ENCODE measurements around the gene PRLR.

PRLR gene

DNA sequence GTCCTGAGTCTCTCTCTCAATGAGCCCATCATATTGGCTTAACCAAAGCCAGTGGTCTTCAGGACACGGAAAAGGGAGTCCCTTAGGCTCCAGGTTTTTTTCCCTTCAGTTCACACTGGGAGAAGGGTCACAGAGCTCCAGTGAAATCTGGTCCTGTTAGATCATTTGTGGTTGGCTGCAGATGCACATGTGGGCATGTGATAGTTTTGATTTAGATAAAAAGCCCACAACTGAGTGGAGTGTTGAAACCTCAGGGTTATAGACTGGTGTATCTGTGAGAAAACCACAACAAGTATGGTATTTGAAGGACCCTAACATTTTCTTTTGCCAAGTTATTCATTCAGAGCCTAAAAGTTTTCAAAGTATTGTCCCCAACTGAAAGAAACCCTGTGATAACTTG, 46.7 kb downstream of the PRLR start:
- TF ChIP-seq, protein P1, sequence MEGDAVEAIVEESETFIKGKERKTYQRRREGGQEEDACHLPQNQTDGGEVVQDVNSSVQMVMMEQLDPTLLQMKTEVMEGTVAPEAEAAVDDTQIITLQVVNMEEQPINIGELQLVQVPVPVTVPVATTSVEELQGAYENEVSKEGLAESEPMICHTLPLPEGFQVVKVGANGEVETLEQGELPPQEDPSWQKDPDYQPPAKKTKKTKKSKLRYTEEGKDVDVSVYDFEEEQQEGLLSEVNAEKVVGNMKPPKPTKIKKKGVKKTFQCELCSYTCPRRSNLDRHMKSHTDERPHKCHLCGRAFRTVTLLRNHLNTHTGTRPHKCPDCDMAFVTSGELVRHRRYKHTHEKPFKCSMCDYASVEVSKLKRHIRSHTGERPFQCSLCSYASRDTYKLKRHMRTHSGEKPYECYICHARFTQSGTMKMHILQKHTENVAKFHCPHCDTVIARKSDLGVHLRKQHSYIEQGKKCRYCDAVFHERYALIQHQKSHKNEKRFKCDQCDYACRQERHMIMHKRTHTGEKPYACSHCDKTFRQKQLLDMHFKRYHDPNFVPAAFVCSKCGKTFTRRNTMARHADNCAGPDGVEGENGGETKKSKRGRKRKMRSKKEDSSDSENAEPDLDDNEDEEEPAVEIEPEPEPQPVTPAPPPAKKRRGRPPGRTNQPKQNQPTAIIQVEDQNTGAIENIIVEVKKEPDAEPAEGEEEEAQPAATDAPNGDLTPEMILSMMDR (IDR thresholded peaks at IDR 0.05; ENCODE audit: low read depth, low read length), result no peak
- H3K4me3 ChIP-seq (ENCODE audit: low read depth, low read length), result no peak overlapping the region
- DNase-seq (ENCODE audit: low read depth, low spot score), result no peak
- in situ Hi-C loops (cut with HindIII; ENCODE audit: low sequenced_read_pairs), result no loop called here

DNA sequence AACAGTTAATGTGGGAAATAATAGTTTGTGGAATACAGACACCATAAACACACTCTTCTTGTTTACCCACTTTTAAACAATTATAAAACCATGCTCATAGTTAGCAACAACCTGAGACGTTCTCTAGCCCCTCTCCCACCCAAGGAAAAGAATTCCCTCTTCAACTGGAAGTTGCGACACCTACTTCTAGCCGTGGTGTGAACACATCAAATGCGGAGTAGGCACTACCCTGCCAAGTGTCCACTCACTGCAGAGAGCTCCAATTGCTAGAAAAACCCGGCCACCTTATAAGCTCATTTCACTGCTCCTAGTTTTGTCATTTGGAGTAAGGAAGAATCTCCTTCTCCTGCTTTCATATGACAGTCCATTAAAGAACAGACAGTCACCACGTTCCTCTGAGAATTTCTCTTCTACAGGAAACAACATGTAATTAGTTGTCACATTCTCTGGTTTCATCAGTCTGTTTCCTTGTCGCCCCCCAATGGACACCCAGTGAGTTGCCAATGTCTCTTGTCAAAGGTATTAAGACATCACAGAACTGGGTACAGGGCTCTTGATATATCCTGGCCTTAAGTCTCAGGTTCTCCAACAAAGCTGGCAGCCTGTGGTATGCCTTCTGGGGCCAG, 47.3 kb downstream of the PRLR start:
- TF ChIP-seq, protein P1 (IDR thresholded peaks at IDR 0.05; ENCODE audit: low read depth, low read length), result peak; percentile 66
- DNase-seq (ENCODE audit: low read depth, low spot score), result peak; percentile 44
- in situ Hi-C loops (cut with HindIII; ENCODE audit: low sequenced_read_pairs), result no loop called here
- no peak overlapping the region for H3K4me3 ChIP-seq (ENCODE audit: low read depth, low read length)

DNA sequence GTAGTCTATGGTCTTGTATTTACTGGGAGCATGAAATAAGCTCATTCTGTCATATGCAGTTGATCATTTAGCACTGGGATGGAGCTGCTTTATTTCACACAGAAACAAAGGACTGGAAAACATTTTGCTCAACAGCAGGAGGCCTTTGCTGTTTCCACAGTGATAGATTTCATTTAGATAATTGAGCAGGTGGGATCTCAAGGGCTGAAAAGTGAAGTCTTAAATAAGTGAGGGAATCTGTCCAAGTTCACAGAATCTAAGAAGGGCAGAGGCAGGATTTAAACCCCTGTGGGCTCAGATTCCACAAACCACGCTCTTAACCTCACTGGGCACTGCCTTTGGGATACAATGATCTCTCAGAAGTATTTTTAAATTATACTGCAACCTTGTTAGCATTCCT, 47.8 kb downstream of the PRLR start:
- in situ Hi-C loops (cut with HindIII; ENCODE audit: low sequenced_read_pairs), result no loop called here
- DNase-seq (ENCODE audit: low read depth, low spot score), result no peak
- no peak overlapping the region for H3K4me3 ChIP-seq (ENCODE audit: low read depth, low read length)
- TF ChIP-seq, protein P1 (IDR thresholded peaks at IDR 0.05; ENCODE audit: low read depth, low read length), result no peak

DNA sequence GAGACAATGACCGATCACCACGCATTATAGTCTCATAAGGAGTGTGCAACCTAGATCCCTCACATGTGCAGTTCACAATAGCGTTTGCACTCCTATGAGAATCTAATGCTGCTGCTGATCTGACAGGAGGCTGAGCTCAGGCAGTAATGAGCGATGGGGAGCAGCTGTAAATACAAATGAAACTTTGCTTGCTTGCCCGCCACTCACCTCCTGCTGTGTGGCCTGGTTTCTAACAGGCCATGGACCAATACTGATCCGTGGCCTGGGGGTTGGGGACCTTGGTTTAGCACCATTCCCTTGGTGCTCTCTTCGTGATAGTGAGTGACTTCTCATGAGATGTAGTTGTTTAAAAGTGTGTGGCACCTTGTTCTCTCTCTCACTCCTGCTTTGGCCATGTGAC, 50.2 kb downstream of the PRLR start:
- H3K4me3 ChIP-seq (ENCODE audit: low read depth, low read length), result no peak overlapping the region
- no peak for DNase-seq (ENCODE audit: low read depth, low spot score)
- in situ Hi-C loops (cut with HindIII; ENCODE audit: low sequenced_read_pairs), result no loop called here
- TF ChIP-seq, protein P1 (IDR thresholded peaks at IDR 0.05; ENCODE audit: low read depth, low read length), result no peak

DNA sequence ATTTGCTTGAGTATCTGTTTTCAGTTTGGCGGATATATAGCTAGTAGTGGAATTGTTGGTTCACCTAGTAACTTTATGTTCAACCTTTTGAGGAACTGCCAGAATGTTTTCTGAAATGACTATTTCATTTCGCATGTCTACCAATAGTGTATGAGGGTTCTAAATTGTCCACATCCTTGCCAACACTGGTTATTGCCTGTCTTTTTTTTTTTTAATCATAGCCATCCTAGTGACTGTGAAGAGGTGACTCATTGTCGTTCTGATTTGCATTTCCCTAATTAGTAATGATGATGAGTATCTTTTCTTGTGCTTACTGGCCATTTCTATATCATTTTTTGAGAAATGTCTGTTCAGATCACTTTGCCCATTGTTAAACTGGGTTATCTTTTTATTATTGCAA, 52.5 kb downstream of the PRLR start:
- TF ChIP-seq, protein P1 (IDR thresholded peaks at IDR 0.05; ENCODE audit: low read depth, low read length), result no peak
- no peak for DNase-seq (ENCODE audit: low read depth, low spot score)
- in situ Hi-C loops (cut with HindIII; ENCODE audit: low sequenced_read_pairs), result no loop called here
- H3K4me3 ChIP-seq (ENCODE audit: low read depth, low read length), result no peak overlapping the region

DNA sequence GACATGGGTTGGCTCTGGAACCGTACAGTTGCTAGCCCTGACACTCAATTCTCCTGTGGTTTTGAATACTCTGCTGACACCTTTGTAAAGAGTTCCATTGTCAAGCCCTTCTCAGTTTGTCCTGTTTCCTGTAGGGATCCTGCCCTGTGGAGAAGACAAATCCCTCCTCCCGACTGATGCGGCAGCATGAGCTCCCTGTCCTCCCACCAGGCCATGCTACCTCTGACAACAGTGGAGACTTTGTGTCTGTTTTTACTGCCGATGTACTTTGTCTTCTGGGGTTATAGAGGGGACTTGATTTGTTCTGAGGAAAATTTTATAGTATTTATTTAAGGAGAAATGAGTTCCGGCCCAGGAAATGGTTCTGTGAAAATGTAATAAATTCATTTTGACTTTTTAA, 57.8 kb downstream of the PRLR start:
- in situ Hi-C loops (cut with HindIII; ENCODE audit: low sequenced_read_pairs), result no loop called here
- TF ChIP-seq, protein P1 (IDR thresholded peaks at IDR 0.05; ENCODE audit: low read depth, low read length), result no peak
- DNase-seq (ENCODE audit: low read depth, low spot score), result no peak
- H3K4me3 ChIP-seq (ENCODE audit: low read depth, low read length), result no peak overlapping the region

All from astrocyte of the spinal cord (primary cell).